Pancreas (tissue), 10 donors: ENCODE results near the gene NRIP1. TPM values are rescaled to one million over a fixed set of nuclear protein-coding genes. Genes with fewer than 3 reads are reported as not detected.
A peak's percentile ranks its signal among the peaks of the same experiment; 100 is the strongest.

Source experiments
- ATAC-seq, 4 donors: fragments of 200-7000 bp; cut with Tn5 transposase; one replicate each; pipeline versions ENCODE4 v1.8.0 to v1.9.1; 2020; ENCODE audit warnings: mild to moderate bottlenecking in 4 of 4, moderate library complexity in 4 of 4
- DNase-seq, 6 donors: peaks; one replicate each; pipeline ENCODE4 v3.0.0-alpha.2; 2020
- FAIRE-seq: peaks from 2 replicates; lab custom pipeline; 2012; peaks lifted over from hg19 to GRCh38; lab: Jason Lieb, UNC
- H3K27ac ChIP-seq, 4 donors: fragments of 200-600 bp; sonication (generic); 1 replicate in 3 of 4; 2 replicates in 1 of 4; pipeline versions ENCODE4 v1.5.0 to v1.8.0; 2020
- H3K27me3 ChIP-seq, 4 donors: fragments of 200-600 bp; one replicate each; pipeline ENCODE4 v1.8.0; 2021
- H3K36me3 ChIP-seq, 3 donors: fragments of 200-600 bp; sonication (generic) in 1 of 3; one replicate each; pipeline versions ENCODE4 v1.5.0 to v1.8.0; 2020 to 2021
- H3K4me1 ChIP-seq, 3 donors: fragments of 200-600 bp; one replicate each; pipeline ENCODE4 v1.8.0; 2021
- H3K4me3 ChIP-seq, 4 donors: fragments of 200-600 bp; sonication (generic) in 2 of 4; one replicate each; pipeline versions ENCODE4 v1.5.0 to v1.8.0; 2020 to 2021
- H3K9me3 ChIP-seq, 4 donors: fragments of 200-600 bp; one replicate each; pipeline ENCODE4 v1.8.0; 2021
- WGBS, 2 donors: extraction: QIAGEN DNeasy Blood & Tissue Kit; methylation state at CpG; one replicate each; pipeline ENCODE4 v1.1.7; 2013; 5-methylcytosine and 5-hydroxymethylcytosine counted together
- intact Hi-C, 3 donors: fragments of 100-400 bp; cut with DNase I; formaldehyde crosslinking; loops; one replicate each; pipeline versions ENCODE4 v1.11.1 to v1.14.2; 2022
- polyA plus RNA-seq, 2 donors: library from polyadenylated mRNA; stranded (reverse); fragments of 200-250 nt; gene quantifications; one replicate each; pipeline ENCODE4 v1.2.3, GENCODE V29; 2013
- total RNA-seq, 6 donors: library from RNA; stranded (reverse); fragmentation: NEBNext Ultra II Directional in 4 of 6; extraction: Animal tissue kit (Norgen Biotek cat#: 25700) in 4 of 6; gene quantifications; one replicate each; pipeline versions ENCODE4 v1.2.1 to v1.2.4, GENCODE V29; 2021 to 2023
- TF ChIP-seq, protein P1 (sequence below), 4 donors: fragments of 200-600 bp; sonication (generic) in 3 of 4; IDR thresholded peaks; one replicate each; pipeline versions ENCODE4 v1.5.0 to v1.8.0; 2021; ENCODE audit warnings: antibody characterized with exemption in 4 of 4
- donor health status: healthy with polysubstance abuse.
- donor health status: DM: no; HTN: no; CAD: no; lungs with moderate emphysema.
- donor health status: DM: no; HTN: no; CAD: no.
- donor health status: control.
- donor health status: control.
- donor health status: Bipolar disorder and iron deficiency.
- donor health status: DM: yes; HTN: yes; CAD: no.
- donor health status: DM: no; HTN: no; CAD: no.
- donor health status: DM: no; HTN: no; CAD: no.
- donor health status: DM: yes; HTN: yes; CAD: no.

Gene NRIP1
- total and polyA plus RNA-seq, 8 donors: 3.7 to 33.5 (median 24.1) TPM

DNA sequence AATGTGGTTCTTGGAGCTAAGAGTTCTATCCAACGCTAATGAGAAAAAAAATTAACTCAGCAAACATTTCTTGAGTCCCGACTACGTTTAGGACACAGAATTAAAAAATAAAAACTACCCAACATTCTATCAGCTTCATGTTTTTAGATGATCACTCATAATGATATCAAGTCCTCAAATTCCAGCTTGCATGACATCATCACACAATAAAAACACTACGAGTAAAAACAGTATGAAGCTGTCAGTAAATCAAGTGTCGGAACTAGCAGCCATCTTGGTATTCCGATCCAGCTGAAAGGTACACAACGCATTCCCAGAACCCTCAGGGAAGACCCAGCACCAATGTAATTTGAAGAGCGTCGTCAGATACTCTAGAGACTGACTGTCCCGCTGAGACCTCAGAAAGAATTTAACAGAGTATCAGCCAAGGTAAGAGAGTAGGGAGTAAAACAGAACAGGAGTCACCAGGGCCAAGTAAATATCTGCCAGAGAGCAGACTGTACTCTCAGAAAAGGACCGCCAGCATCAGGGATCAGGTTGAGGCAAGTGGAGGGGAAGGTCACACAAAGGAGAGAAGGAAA lies 57.0 kb downstream of the NRIP1 start:
- no peak for FAIRE-seq
- H3K27me3 ChIP-seq: no peaks in the 10 kb centered on the region
- no peaks in the 10 kb centered on the region for H3K9me3 ChIP-seq
- intact Hi-C loops: no loop called here
- 97 to 98% methylated on average over 11 of the region's 11 CpGs for WGBS, 2 donors
- DNase-seq: no peak
- TF ChIP-seq, protein P1, sequence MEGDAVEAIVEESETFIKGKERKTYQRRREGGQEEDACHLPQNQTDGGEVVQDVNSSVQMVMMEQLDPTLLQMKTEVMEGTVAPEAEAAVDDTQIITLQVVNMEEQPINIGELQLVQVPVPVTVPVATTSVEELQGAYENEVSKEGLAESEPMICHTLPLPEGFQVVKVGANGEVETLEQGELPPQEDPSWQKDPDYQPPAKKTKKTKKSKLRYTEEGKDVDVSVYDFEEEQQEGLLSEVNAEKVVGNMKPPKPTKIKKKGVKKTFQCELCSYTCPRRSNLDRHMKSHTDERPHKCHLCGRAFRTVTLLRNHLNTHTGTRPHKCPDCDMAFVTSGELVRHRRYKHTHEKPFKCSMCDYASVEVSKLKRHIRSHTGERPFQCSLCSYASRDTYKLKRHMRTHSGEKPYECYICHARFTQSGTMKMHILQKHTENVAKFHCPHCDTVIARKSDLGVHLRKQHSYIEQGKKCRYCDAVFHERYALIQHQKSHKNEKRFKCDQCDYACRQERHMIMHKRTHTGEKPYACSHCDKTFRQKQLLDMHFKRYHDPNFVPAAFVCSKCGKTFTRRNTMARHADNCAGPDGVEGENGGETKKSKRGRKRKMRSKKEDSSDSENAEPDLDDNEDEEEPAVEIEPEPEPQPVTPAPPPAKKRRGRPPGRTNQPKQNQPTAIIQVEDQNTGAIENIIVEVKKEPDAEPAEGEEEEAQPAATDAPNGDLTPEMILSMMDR (IDR thresholded peaks at IDR 0.05): no peak
- ATAC-seq: no peak
- peaks cover 0 to 17% (median 16%) of the 10 kb centered on the region in 3 donors for H3K4me1 ChIP-seq
- H3K27ac ChIP-seq: no peak overlapping the region
- H3K36me3 ChIP-seq: no peaks in the 10 kb centered on the region
- no peak overlapping the region for H3K4me3 ChIP-seq

DNA sequence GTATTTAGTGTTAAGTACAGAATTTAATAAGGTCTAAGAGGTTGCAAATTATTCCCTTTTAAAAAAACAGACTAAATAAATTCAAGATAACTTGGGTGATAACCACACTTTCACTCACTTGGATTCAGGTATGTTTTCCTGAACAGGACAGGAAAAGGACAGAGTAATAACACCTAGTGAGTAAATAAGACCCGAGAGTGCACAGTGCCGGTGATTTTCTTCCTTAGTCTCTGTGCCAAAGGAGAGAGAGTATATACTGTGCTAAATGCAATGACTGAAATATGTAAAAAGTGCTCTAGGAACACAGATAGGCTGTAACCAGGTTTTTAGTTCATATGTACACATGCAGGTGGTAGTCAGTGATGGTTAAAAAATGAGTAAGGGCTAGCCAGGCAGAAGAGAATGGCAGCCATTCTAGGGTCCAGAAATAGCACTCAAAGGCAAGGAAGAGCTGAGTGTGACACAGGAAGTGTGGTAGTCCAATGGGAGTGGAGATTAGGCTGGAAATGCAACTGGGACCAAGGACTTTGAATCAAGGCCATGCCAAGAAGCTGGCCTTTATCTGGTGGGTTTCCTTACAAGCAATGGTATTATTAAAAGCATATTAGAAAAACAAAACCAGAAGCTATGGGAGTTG lies 58.1 kb downstream of the NRIP1 start:
- Histone ChIP-seq H3K27ac (no peak overlapping the region), H3K36me3 (no peaks in the 10 kb centered on the region), H3K9me3 (no peaks in the 10 kb centered on the region), H3K4me1 (peaks cover 0 to 22% (median 18%) of the 10 kb centered on the region in 3 donors), H3K27me3 (no peaks in the 10 kb centered on the region), H3K4me3 (no peak overlapping the region)
- 17 to 24% methylated on average over 2 of the region's 2 CpGs for WGBS, 2 donors
- intact Hi-C loops: no loop called here
- DNase-seq (no peak), ATAC-seq (peak in 3 of 4 donors; percentile 16 to 38 (median 38)), FAIRE-seq (no peak)
- TF ChIP-seq, protein P1 (IDR thresholded peaks at IDR 0.05): no peak

DNA sequence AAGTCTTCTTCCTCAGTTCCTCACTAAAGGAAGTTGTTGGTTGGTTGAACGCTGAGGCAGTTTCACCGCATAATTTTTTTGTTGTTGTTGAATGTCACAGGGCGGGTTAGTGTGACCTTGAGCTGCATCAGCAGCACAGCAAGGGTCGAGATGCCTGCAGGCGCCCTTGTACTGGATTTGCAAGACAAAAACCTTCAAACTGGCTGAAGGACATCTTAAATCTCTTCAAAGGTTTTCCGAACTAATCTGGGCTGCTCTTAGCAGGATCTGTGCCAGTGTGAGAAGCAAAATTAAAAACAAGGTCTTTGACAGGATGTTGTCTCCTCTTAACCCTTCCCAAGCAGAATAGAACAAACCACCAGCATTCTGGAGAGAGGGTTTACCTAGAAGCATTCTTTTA lies 59.4 kb downstream of the NRIP1 start:
- no peaks in the 10 kb centered on the region for H3K9me3 ChIP-seq
- no peak overlapping the region for H3K27ac ChIP-seq
- 29 to 34% methylated on average over 6 of the region's 6 CpGs for WGBS, 2 donors
- H3K36me3 ChIP-seq: no peaks in the 10 kb centered on the region
- peak in 2 of 4 donors; percentile 22 to 30 for ATAC-seq
- no peak overlapping the region for H3K4me3 ChIP-seq
- H3K27me3 ChIP-seq: no peaks in the 10 kb centered on the region
- TF ChIP-seq, protein P1 (IDR thresholded peaks at IDR 0.05): no peak
- FAIRE-seq: no peak
- intact Hi-C loops: no loop called here
- DNase-seq: no peak
- H3K4me1 ChIP-seq: peaks cover 3 to 35% (median 31%) of the 10 kb centered on the region in 3 donors

DNA sequence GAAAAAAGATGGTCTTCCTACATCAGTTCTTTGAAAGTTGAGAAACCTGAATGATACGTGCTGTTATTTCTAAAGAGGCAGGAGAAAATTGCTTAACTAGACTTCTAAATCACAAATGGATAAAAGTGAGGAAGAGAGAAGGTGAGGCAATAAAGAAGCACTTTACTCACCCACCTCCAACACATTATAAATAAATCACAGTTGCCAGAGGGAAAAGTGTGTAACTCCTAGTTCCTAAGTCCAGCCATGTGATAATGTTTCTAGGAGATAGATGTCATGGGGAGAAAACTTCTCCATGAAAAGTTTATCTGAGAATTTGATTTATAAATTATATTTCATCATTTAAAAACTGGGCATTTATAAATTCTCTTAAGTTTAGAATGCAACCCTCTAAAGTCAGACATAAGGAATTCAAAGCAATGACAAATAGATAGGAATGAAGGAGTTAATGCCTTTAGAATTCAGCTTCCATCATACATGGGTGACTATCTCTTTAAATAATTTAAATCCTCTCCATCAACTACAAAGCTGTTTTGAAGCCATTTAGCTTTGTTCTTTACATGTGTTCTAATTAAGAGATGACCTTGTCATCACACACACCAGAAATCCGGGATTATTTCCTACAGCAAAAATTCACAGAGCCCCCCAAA lies 60.0 kb downstream of the NRIP1 start:
- ATAC-seq (no peak), DNase-seq (no peak), FAIRE-seq (no peak)
- Histone ChIP-seq H3K27me3 (no peaks in the 10 kb centered on the region), H3K9me3 (no peaks in the 10 kb centered on the region), H3K4me3 (no peak overlapping the region), H3K4me1 (peaks cover 8 to 39% (median 35%) of the 10 kb centered on the region in 3 donors), H3K27ac (no peak overlapping the region), H3K36me3 (no peaks in the 10 kb centered on the region)
- 54 to 62% methylated on average over 2 of the region's 2 CpGs for WGBS, 2 donors
- intact Hi-C loops: no loop called here
- TF ChIP-seq, protein P1 (IDR thresholded peaks at IDR 0.05): no peak
